Left cardiac atrium (tissue), 4 donors: Measurements from ENCODE around the gene ZYG11B. TPM values are rescaled to one million over a fixed set of nuclear protein-coding genes. Genes with fewer than 3 reads are reported as not detected.
A peak's percentile ranks its signal among the peaks of the same experiment; 100 is the strongest.
"Not testable (repeated sequence)": the region's sequence is repeated elsewhere in the genome, so short reads cannot be mapped to it uniquely, and the experiment has no call there.

Experiments
- ATAC-seq, 2 donors: fragments of 200-7000 bp; cut with Tn5 transposase; one replicate each; pipeline ENCODE4 v1.9.1; 2020; ENCODE audit warnings: mild to moderate bottlenecking in 2 of 2, moderate library complexity in 2 of 2
- DNase-seq: peaks from one replicate; pipeline ENCODE4 v3.0.0-alpha.2; 2020
- intact Hi-C, 2 donors: fragments of 100-400 bp; cut with DNase I; formaldehyde crosslinking; loops; one replicate each; pipeline versions ENCODE4 v1.14.1 to v1.15.1; 2022 to 2023
- total RNA-seq, 2 donors: library from RNA; stranded (reverse); fragmentation: NEBNext Ultra II Directional; extraction: Animal tissue kit (Norgen Biotek cat#: 25700); gene quantifications; one replicate each; pipeline ENCODE4 v1.2.1, GENCODE V29; 2021
- donor health status: DM: no; HTN: yes; CAD: no.
- donor health status: DM: no; HTN: yes; CAD: no; lungs with severe emphysema.
- donor health status: DM: yes; HTN: yes; CAD: no.
- donor health status: Dilated cardiomyopathy.

The ZYG11B gene
- total RNA-seq, 2 donors from 2014 or later, result 47.2 to 50.0 TPM

GRCh38 chr1:52748119-52748518, 21.9 kb downstream of the ZYG11B start:
- DNase-seq (no peak), ATAC-seq (no peak)
- intact Hi-C loops, result no loop called here

GRCh38 chr1:52749496-52749895, 23.2 kb downstream of the ZYG11B start:
- ATAC-seq, intact Hi-C loops, DNase-seq: not testable (repeated sequence)

GRCh38 chr1:52750139-52750538, 23.9 kb downstream of the ZYG11B start:
- ATAC-seq, intact Hi-C loops, DNase-seq: not testable (repeated sequence)

- ATAC-seq, result peak in 1 of 2 donors; percentile 47
- DNase-seq, result no peak
These were observed 25.6 kb downstream of the ZYG11B start for GRCh38 chr1:52751589-52752483.

GRCh38 chr1:52752484-52752826, 26.2 kb downstream of the ZYG11B start:
- intact Hi-C loops, result no loop called here
- DNase-seq (no peak), ATAC-seq (peak in 1 of 2 donors; percentile 15)

More at GRCh38 chr1:52751589-52752483, 25.6 kb downstream of the ZYG11B start:
- intact Hi-C loops, result no loop called here

- ATAC-seq, result no peak
- intact Hi-C loops, result no loop called here
- no peak for DNase-seq
These were observed 26.9 kb downstream of the ZYG11B start for GRCh38 chr1:52753169-52753568.

DNA sequence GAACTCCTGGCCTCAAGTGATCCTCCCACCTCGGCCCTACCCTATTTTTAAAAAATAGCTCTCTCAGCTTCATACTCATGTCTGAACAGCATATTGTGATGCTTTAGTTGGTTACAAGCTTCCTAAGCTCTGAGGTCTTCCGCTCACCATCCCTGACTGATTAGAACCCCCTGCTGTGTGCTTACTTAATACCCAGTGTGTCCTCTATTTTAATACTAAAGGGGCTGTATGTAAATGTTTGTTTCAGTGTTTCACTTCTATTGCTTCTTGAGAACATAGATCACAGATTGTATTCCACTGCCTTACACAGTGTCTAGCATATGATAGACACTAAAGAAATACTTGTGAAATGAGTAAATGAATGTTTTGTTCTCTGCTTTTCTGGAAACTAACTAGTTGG, 29.8 kb downstream of the ZYG11B start:
- ATAC-seq (no peak), DNase-seq (no peak)
- intact Hi-C loops, result no loop called here

DNA sequence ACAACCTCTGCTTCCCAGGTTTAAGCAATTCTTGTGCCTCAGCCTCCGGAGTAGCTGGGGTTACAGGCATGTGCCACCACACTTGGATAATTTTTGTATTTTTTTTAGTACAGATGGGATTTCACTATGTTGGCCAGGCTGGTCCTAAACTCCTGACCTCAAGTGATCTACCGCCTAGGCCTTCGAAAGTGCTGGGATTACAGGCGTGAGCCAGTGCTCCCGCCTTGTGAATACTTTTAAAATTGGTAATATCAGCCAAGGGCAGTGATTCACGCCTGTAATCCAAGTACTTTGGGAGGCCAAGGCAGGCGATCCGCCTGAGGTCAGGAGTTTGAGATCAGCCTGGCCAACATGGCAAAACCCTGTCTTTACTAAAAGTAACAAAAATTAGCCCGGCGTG, 33.7 kb downstream of the ZYG11B start:
- DNase-seq (no peak), ATAC-seq (no peak)
- intact Hi-C loops, result no loop called here

- intact Hi-C loops, result no loop called here
- no peak for DNase-seq
- no peak for ATAC-seq
These were observed 41.5 kb downstream of the ZYG11B start for GRCh38 chr1:52767596-52768280.

DNA sequence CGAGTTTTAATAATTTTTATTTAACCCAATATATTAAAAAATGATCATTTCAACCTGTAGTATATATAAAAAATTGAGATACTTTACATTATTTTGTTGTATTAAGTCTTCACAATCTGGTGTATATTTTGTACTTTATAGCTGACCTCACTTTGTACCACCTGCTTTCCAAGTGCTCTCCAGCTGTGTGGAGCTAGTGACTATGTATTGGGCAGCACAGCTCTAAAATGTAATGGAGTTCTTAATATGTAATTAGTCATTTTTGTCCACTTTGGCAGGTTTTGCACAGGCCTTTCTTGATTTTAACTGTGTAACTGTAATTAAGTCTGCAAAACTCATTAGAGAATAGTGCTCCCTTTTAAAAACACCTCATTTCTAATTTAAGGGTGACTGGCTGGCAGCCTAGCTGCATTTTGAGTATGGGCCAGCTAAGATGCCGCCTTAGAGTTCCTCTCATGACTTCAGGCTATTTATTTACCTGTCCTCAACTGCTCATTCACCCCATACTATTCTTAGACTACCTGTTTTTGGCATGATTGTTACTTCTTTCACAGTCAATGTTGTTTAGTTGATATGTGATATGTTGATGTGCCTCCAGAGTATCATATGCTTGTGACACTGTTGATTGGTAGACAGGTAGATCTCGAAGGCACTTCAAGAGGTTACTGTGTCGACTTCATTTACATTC, 43.2 kb downstream of the ZYG11B start:
- intact Hi-C loops, result no loop called here
- no peak for DNase-seq
- ATAC-seq, result no peak

- intact Hi-C loops, result no loop called here
- DNase-seq (no peak), ATAC-seq (no peak)
These were observed 45.1 kb downstream of the ZYG11B start for GRCh38 chr1:52771384-52771783.

DNA sequence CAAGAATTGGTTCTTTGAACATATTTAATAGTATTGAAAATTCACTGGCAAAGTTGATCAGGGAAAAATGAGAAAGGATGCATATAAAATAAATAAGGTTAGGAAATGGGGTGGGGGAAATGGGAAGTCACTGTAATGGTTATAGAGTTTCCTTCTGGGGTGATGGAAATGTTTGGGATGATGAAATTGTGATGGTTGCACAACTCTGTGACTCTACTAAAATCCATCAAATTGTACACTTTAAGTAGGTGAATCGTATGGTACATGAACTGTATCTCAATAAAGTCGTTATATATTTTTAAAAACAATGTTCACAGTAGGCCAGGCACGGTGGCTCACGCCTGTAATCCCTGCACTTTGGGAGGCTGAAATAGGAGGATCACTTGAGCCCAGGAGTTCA, 59.9 kb downstream of the ZYG11B start:
- DNase-seq (no peak), ATAC-seq (no peak)
- intact Hi-C loops, result no loop called here

GRCh38 chr1:52790429-52790828, 64.2 kb downstream of the ZYG11B start:
- ATAC-seq, intact Hi-C loops, DNase-seq: not testable (repeated sequence)

DNA sequence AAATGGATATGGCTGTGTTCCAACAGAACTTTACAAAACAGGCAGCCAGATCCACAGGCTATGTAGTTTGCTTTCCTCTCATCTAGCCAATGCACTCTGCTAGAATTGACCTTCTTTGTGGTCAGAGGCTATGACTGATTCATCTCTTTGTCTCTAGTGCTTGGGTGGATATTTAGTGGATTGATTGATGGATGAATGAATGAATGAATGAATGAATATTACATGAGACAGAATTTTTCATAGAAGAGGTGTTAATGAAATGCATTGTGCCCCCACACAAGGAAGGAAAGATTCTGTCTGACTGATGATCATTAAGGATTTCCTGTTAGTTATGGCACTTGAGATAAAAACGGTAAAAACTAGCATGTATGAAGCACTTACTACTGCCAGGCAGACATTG, 65.8 kb downstream of the ZYG11B start:
- DNase-seq (no peak), ATAC-seq (no peak)
- intact Hi-C loops, result no loop called here

- DNase-seq, intact Hi-C loops, ATAC-seq: not testable (repeated sequence)
These were observed 67.5 kb downstream of the ZYG11B start for GRCh38 chr1:52793717-52794116.

DNA sequence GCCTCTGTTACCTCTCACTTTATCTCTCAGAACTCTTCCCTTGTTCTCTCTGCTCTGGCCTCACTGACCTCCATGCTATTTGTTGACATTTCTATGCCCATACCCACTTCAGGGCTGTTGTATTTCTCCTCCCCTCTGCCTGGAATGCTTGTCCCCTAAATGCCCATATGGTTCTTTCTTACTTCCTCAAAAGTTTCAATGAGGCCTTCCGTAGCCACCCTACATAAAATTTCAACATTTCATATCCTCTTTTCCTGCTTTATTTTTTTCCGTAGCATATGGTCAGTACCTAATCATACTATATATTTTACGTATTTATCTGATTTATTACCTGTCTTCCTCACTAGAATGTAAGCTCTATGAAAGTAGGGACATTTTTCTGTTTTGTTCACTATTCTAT, 69.2 kb downstream of the ZYG11B start:
- intact Hi-C loops, result no loop called here
- no peak for DNase-seq
- no peak for ATAC-seq

GRCh38 chr1:52798331-52798730, 72.1 kb downstream of the ZYG11B start:
- no peak for ATAC-seq
- intact Hi-C loops, result no loop called here
- DNase-seq, result no peak

GRCh38 chr1:52801011-52801410, 74.8 kb downstream of the ZYG11B start:
- intact Hi-C loops, result no loop called here
- DNase-seq (no peak), ATAC-seq (no peak)

GRCh38 chr1:52804083-52804482, 77.8 kb downstream of the ZYG11B start:
- DNase-seq, intact Hi-C loops, ATAC-seq: not testable (repeated sequence)

DNA sequence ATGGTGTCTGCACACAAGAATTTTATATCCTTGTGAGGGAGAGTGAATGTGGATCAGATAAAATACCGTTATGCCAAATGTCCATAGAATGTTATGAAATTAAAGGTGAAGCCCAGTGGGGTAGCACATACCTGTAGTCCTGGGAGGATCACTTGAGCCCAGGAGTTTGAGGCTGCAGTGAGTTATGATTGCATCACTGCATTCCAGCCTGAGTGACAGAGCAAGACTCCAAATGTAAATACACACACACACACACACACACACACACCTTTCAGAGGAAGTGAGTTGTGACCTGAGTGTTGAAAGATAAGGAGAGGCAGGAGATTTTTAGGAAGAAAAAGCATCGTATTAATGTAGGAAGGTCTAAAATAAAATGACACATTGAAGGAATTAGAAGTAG, 88.2 kb downstream of the ZYG11B start:
- ATAC-seq, result no peak
- intact Hi-C loops, result no loop called here
- no peak for DNase-seq
